Heart left ventricle (tissue), 13 donors: ENCODE data around the gene ACTA1.

Experiments
- CTCF ChIP-seq, 12 donors: fragments of 200-600 bp; sonication (generic) in 4 of 12; IDR thresholded peaks; one replicate each; pipeline versions ENCODE4 v1.5.0 to v1.8.0; 2018 to 2022; ENCODE audit warnings: antibody characterized with exemption in 12 of 12, mild to moderate bottlenecking in 5 of 12
- POLR2A ChIP-seq, 2 donors: fragments of 450-650 bp; IDR thresholded peaks; one replicate each; pipeline ENCODE4 v1.6.1; 2017; ENCODE audit warnings: antibody characterized with exemption in 2 of 2, mild to moderate bottlenecking in 2 of 2, moderate library complexity in 2 of 2
- donor health status: ischemic (EF 13 %, LVEDD 7.1; RV severe dilation, severe dysfunction).
- donor health status: DM: no; HTN: yes; CAD: no.
- donor health status: DM: no; HTN: no; CAD: no.
- donor health status: ischemic (EF 25% LVEDD 6.9; RV normal size, moderate dysfunction).
- donor health status: ischemic (EF 25% LVEDD 5.7; RV mildly dilated, moderate dysfunction).
- donor health status: ischemic (EF 35%, LVEDD 5.7; RV mildly dilated, moderate dysfunction).
- donor health status: nonischemic (EF 11% LVEDD 7.7; RV severe dilation, severe dysfunction).
- donor health status: DM: yes; HTN: yes; CAD: no.
- donor health status: PGD.
- donor health status: ischemic (EF 29% LVEDD 5.4; RV normal size, mild dysfunction).
- donor health status: nonischemic (EF 23%, LVEDD 6.1; RV moderate dilation, normal function).

DNA sequence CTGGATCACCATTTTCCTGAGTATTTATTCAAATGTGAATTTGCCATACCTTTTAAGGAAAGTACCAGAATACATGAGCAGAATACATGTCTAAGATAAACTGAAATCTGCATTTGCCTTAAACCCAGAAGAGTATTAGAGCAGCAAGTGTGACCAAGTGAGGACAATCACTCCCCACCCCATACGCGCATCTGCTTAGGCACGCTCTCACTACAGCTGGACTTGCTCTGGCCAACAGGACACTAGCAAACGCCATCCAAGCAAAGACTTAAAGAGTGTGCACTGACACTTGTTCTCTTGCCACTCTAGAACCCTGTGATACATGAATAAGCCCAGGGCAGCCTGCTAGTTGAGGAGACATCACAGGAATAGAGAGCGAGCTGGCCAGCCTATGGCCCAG, 48.6 kb upstream of the ACTA1 start:
- no peak for TF ChIP-seq POLR2A (IDR thresholded peaks at IDR 0.05)
- no peak for TF ChIP-seq CTCF (IDR thresholded peaks at IDR 0.05)
